Keratinocyte (primary cell): ENCODE measurements around the gene PSMB11. TPM values are rescaled to one million over a fixed set of nuclear protein-coding genes. Genes with fewer than 3 reads are reported as not detected.

Source experiments
- DNase-seq: peaks from one replicate; pipeline ENCODE4 v3.0.0-alpha.2; 2011; ENCODE audit warnings: low read depth, missing footprints, low spot score
- FAIRE-seq: peaks from 2 replicates; lab custom pipeline; 2011; peaks lifted over from hg19 to GRCh38; lab: Jason Lieb, UNC
- H2AFZ ChIP-seq: 2 replicates; pipeline ENCODE4 v1.6.0; 2012; ENCODE audit warnings: low read length, control low read depth, inconsistent platforms; ENCODE audit not compliant: control insufficient read depth
- H3K27ac ChIP-seq: 2 replicates; pipeline ENCODE4 v1.5.1; 2011; ENCODE audit warnings: low read length; ENCODE audit not compliant: control insufficient read depth, insufficient read depth
- H3K27me3 ChIP-seq: 3 replicates; pipeline ENCODE4 v1.6.0; 2011; ENCODE audit warnings: low read length; ENCODE audit not compliant: control insufficient read depth, insufficient read depth; ENCODE audit errors: extremely low read depth
- H3K36me3 ChIP-seq, 2 experiments: 2 replicates in 1 of 2; 3 replicates in 1 of 2; pipeline ENCODE4 v1.5.1; 2011; ENCODE audit warnings: low read length in 2 of 2, mild to moderate bottlenecking in 1 of 2; ENCODE audit not compliant: control insufficient read depth in 2 of 2, insufficient read depth in 2 of 2; ENCODE audit errors: extremely low read depth in 1 of 2
- H3K4me1 ChIP-seq: 3 replicates; pipeline ENCODE4 v1.5.1; 2011; ENCODE audit warnings: low read length; ENCODE audit not compliant: control insufficient read depth, insufficient read depth; ENCODE audit errors: extremely low read depth
- H3K4me2 ChIP-seq: 3 replicates; pipeline ENCODE4 v1.6.0; 2011; ENCODE audit warnings: low read depth, low read length; ENCODE audit not compliant: control insufficient read depth, insufficient read depth; ENCODE audit errors: extremely low read depth
- H3K4me3 ChIP-seq, 3 experiments: fragments of 200-600 bp in 1 of 3; sonication (generic) in 1 of 3; 2 replicates in 2 of 3; 3 replicates in 1 of 3; pipeline ENCODE4 v1.5.1; 2011 to 2016; ENCODE audit warnings: low read length in 3 of 3, mild to moderate bottlenecking in 3 of 3, control low read depth in 2 of 3, inconsistent platforms in 1 of 3, low read depth in 1 of 3, mixed read lengths in 1 of 3, mixed run types in 1 of 3, moderate library complexity in 1 of 3; ENCODE audit not compliant: control insufficient read depth in 2 of 3, insufficient read depth in 2 of 3; ENCODE audit errors: extremely low read depth in 1 of 3
- H3K79me2 ChIP-seq: 2 replicates; pipeline ENCODE4 v1.6.0; 2012; ENCODE audit warnings: low read length; ENCODE audit not compliant: control insufficient read depth, insufficient read depth
- H3K9ac ChIP-seq: 3 replicates; pipeline ENCODE4 v1.6.0; 2011; ENCODE audit warnings: low read length; ENCODE audit not compliant: control insufficient read depth, insufficient read depth; ENCODE audit errors: extremely low read depth
- H3K9me1 ChIP-seq: 3 replicates; pipeline ENCODE4 v1.6.0; 2011; ENCODE audit warnings: low read length; ENCODE audit not compliant: control insufficient read depth, insufficient read depth; ENCODE audit errors: extremely low read depth
- H3K9me3 ChIP-seq: 2 replicates; pipeline ENCODE4 v1.5.1; 2012; ENCODE audit warnings: low read depth, low read length; ENCODE audit not compliant: control insufficient read depth
- H4K20me1 ChIP-seq: 3 replicates; pipeline ENCODE4 v1.6.0; 2011; ENCODE audit warnings: low read length; ENCODE audit not compliant: control insufficient read depth, insufficient read depth; ENCODE audit errors: extremely low read depth
- CTCF ChIP-seq, 3 experiments: IDR thresholded peaks in 1 of 3; conservative IDR thresholded peaks in 1 of 3; optimal IDR thresholded peaks in 1 of 3; 2 replicates in 2 of 3; 3 replicates in 1 of 3; pipeline versions ENCODE3 to v1.5.1; 2011; ENCODE audit warnings: low read length in 3 of 3, mild to moderate bottlenecking in 3 of 3, moderate library complexity in 2 of 3, control low read depth in 1 of 3, inconsistent platforms in 1 of 3; ENCODE audit not compliant: insufficient read depth in 2 of 3; ENCODE audit errors: extremely low read depth in 1 of 3
- EZH2 ChIP-seq: IDR thresholded peaks from one replicate; pipeline ENCODE4 v1.6.1; 2012; ENCODE audit warnings: inconsistent platforms, mild to moderate bottlenecking, low read length, moderate library complexity
- dilution Hi-C: fragments of 300-500 bp; cut with MboI; formaldehyde crosslinking; loops from one replicate; pipeline ENCODE4 v1.7.0; 2020; ENCODE audit warnings: low sequenced_read_pairs; ENCODE audit not compliant: extremely low pct_ligation_motif_present
- polyA plus RNA-seq, 5 experiments: library from polyadenylated mRNA; depleted of rRNA in 3 of 5; stranded (reverse) in 3 of 5; stranded (forward) in 1 of 5; unstranded in 1 of 5; fragments of >200 nt; gene quantifications; 1 replicate in 1 of 5; 2 replicates in 3 of 5; 3 replicates in 1 of 5; pipeline versions ENCODE4 v1.2.1 to v1.2.3, GENCODE V29; 2011 to 2012; ENCODE audit warnings: missing spikeins in 2 of 5, low read depth in 1 of 5, low replicate concordance in 1 of 5

Gene PSMB11
- polyA plus RNA-seq, 1 donor (not counting 4 experiments of a cell fraction or from before 2014, with no cell fraction given) = not detected

DNA sequence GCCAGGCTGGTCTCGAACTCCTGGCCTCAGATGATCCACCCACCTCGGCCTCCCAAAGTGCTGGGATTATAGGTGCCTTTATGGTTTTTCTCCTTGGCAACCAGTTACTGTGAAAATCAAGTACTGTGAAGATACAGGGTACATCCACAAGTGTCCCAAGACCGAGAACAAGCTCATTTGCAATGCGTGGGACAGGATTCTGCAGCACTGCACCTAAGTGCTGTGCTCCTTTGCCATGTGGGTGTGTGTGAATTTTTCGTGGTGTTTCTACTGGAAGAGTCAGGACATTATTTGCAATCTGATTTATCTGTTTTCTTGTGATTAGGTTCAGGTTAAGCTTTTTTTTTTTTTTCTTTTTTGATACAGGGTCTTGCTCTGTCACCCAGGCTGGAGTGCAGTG is 24.9 kb upstream of the PSMB11 start:
- Histone ChIP-seq H3K4me1 (no peaks in the 10 kb centered on the region), H3K27ac (no peak overlapping the region), H3K79me2 (no peaks in the 10 kb centered on the region), H3K36me3 (no peaks in the 10 kb centered on the region), H3K4me3 (no peak overlapping the region), H3K9me3 (no peaks in the 10 kb centered on the region), H4K20me1 (no peaks in the 10 kb centered on the region), H3K4me2 (no peak overlapping the region), H3K9ac (no peak overlapping the region), H3K27me3 (no peaks in the 10 kb centered on the region), H3K9me1 (no peaks in the 10 kb centered on the region), H2AFZ (no peak overlapping the region)
- FAIRE-seq (no peak), DNase-seq (no peak)
- dilution Hi-C loops = no loop called here
- TF ChIP-seq CTCF (optimal IDR thresholded peaks at IDR 0.05 in 1 of 3, IDR thresholded peaks at IDR 0.05 in 1 of 3, conservative IDR thresholded peaks at IDR 0.05 in 1 of 3; ENCODE audit: extremely low read depth in 1 of 3, insufficient read depth in 2 of 3, low read length in 3 of 3) (no peak), EZH2 (no peak)

DNA sequence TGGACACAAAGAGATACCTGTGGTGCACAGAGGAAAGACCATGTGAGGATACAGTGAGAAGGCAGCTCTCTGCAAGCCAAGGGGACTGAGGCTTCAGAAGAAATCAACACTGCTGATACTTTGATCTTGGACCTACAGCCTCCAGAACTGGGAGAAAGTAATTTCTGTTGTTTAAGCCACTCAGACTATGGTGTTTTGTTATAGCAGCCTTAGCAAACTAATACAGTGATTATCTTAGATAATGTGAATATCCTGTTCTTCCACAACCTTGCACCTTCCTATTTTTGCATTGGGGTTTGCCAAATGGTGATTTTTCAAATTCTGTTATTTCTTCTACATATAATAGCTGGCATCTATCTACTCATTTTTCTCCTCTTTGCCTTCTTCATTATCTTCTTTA is 23.9 kb upstream of the PSMB11 start:
- dilution Hi-C loops = no loop called here
- no peak overlapping the region for H2AFZ ChIP-seq
- FAIRE-seq = no peak

More for the DNA sequence above, 23.9 kb upstream of the PSMB11 start:
- Histone ChIP-seq H3K4me2 (no peak overlapping the region), H3K9me3 (no peaks in the 10 kb centered on the region), H3K36me3 (no peaks in the 10 kb centered on the region), H4K20me1 (no peaks in the 10 kb centered on the region), H3K79me2 (no peaks in the 10 kb centered on the region), H3K4me3 (no peak overlapping the region), H3K27me3 (no peaks in the 10 kb centered on the region), H3K27ac (no peak overlapping the region), H3K4me1 (no peaks in the 10 kb centered on the region), H3K9ac (no peak overlapping the region), H3K9me1 (no peaks in the 10 kb centered on the region)
- no peak for DNase-seq
- TF ChIP-seq CTCF (optimal IDR thresholded peaks at IDR 0.05 in 1 of 3, IDR thresholded peaks at IDR 0.05 in 1 of 3, conservative IDR thresholded peaks at IDR 0.05 in 1 of 3; ENCODE audit: extremely low read depth in 1 of 3, insufficient read depth in 2 of 3, low read length in 3 of 3) = no peak
- TF ChIP-seq EZH2 = no peak
